Aorta (tissue), 5 donors: ENCODE data around the gene LIMCH1. TPM values are rescaled to one million over a fixed set of nuclear protein-coding genes. Genes with fewer than 3 reads are reported as not detected.

Experiments used
- ATAC-seq: fragments of 200-7000 bp; cut with Tn5 transposase; one replicate; pipeline ENCODE4 v1.9.1; 2022; ENCODE audit warnings: moderate library complexity; ENCODE audit not compliant: low FRiP score
- DNase-seq, 2 donors: peaks; one replicate each; pipeline ENCODE4 v3.0.0-alpha.2; 2020
- H3K27ac ChIP-seq, 2 donors: one replicate each; pipeline ENCODE4 v1.5.1; 2013; ENCODE audit warnings: low read length in 2 of 2, mild to moderate bottlenecking in 2 of 2, moderate library complexity in 2 of 2, control low read depth in 1 of 2, inconsistent platforms in 1 of 2, low read depth in 1 of 2
- H3K27me3 ChIP-seq, 2 donors: one replicate each; pipeline ENCODE4 v1.6.1; 2013; ENCODE audit warnings: control low read depth in 1 of 2, low read length in 1 of 2, mild to moderate bottlenecking in 1 of 2, moderate library complexity in 1 of 2; ENCODE audit not compliant: insufficient read depth in 2 of 2, control insufficient read depth in 1 of 2
- H3K36me3 ChIP-seq, 2 donors: one replicate each; pipeline ENCODE4 v1.6.1; 2013; ENCODE audit warnings: control low read depth in 1 of 2, low read length in 1 of 2, mild to moderate bottlenecking in 1 of 2; ENCODE audit not compliant: insufficient read depth in 2 of 2, control insufficient read depth in 1 of 2
- H3K4me1 ChIP-seq, 2 donors: one replicate each; pipeline ENCODE4 v1.6.1; 2013; ENCODE audit warnings: low read length in 2 of 2, control low read depth in 1 of 2, mild to moderate bottlenecking in 1 of 2, moderate library complexity in 1 of 2; ENCODE audit not compliant: insufficient read depth in 2 of 2, control insufficient read depth in 1 of 2
- H3K4me3 ChIP-seq, 2 donors: one replicate each; pipeline ENCODE4 v1.5.1; 2013; ENCODE audit warnings: low read length in 2 of 2, control low read depth in 1 of 2, mild to moderate bottlenecking in 1 of 2
- H3K9me3 ChIP-seq: one replicate; pipeline ENCODE4 v1.6.1; 2013; ENCODE audit warnings: mild to moderate bottlenecking, low read length; ENCODE audit not compliant: control insufficient read depth
- WGBS, 2 donors: extraction: QIAGEN DNeasy Blood & Tissue Kit; methylation state at CpG; one replicate each; pipeline ENCODE4 v1.1.7; 2013; 5-methylcytosine and 5-hydroxymethylcytosine counted together
- intact Hi-C, 2 donors: fragments of 100-400 bp; cut with DNase I; formaldehyde crosslinking; loops; one replicate each; pipeline versions ENCODE4 v1.14.2 to v1.15.0; 2022
- polyA plus RNA-seq, 2 donors: library from polyadenylated mRNA; stranded (reverse); fragments of 200-250 nt; gene quantifications; one replicate each; pipeline ENCODE4 v1.2.3, GENCODE V29; 2013
- total RNA-seq, 2 donors: library from RNA; stranded (reverse); fragmentation: NEBNext Ultra II Directional; extraction: Animal tissue kit (Norgen Biotek cat#: 25700); gene quantifications; one replicate each; pipeline ENCODE4 v1.2.1, GENCODE V29; 2021
- donor health status: healthy with polysubstance abuse.
- donor health status: Bipolar disorder and iron deficiency.
- donor health status: DM: no; HTN: no; CAD: no.
- donor health status: DM: no; HTN: no; CAD: no.
- donor health status: DM: yes; HTN: yes; CAD: no.

The LIMCH1 gene
- total and polyA plus RNA-seq, 4 donors: 31.7 to 191 (median 109) TPM

DNA sequence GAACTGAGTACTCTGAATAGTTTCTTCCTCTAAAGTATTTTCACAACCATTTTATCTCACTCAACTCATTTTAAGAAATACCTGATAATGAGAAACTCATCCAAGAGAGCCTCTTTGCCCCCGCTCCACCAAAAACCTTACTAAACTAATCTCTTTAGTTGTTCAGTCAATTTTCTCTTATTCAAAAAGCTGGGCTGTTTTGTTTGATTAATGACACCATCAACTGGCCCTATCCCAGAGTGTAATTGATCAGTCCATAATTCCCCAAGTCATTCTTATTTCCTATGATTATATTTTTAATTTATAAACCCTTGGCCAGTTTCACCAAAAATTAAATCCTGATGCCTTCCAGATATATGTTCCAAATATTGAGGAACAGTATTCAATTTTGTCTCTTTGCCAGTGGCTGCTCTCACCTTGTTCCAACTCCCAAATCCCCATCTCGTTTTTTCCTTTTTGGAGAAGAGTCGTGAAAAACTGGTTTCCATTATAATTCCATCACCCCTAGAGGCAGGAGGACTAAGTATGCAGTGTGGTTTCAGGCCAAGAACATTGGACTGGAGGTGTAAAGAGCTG lies 10.4 kb downstream of the LIMCH1 start:
- no peak overlapping the region for H3K4me3 ChIP-seq
- intact Hi-C loops: no loop called here
- no peaks in the 10 kb centered on the region for H3K36me3 ChIP-seq
- H3K27ac ChIP-seq: no peak overlapping the region
- peaks cover 10 to 19% of the 10 kb centered on the region in 2 donors for H3K4me1 ChIP-seq
- DNase-seq: no peak
- no peaks in the 10 kb centered on the region for H3K9me3 ChIP-seq
- WGBS, 2 donors: 75 to 88% methylated on average over 3 of the region's 3 CpGs
- H3K27me3 ChIP-seq: no peaks in the 10 kb centered on the region
- ATAC-seq: no peak

DNA sequence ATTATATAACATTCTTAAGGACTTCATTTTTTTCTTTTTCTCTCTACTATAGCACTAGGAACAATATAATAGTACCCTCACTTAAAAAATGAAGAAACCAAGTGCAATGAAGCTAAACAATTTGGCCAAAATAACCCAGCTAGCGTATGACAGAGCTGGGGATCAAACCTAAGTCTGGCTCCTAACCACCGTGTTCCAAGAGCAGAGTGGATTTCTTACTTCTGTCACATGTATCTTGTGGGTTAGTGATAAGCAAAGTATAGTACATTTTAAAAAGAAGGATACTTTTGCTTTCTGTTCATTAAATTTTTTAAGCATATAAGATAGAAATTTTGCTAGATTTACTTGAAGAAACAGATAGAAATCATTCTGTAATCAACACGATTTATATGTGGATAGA lies 11.5 kb downstream of the LIMCH1 start:
- no peaks in the 10 kb centered on the region for H3K27me3 ChIP-seq
- H3K36me3 ChIP-seq: no peaks in the 10 kb centered on the region
- no peaks in the 10 kb centered on the region for H3K9me3 ChIP-seq
- no peak for DNase-seq
- H3K4me1 ChIP-seq: peaks cover 6 to 13% of the 10 kb centered on the region in 2 donors
- H3K27ac ChIP-seq: no peak overlapping the region
- intact Hi-C loops: no loop called here
- ATAC-seq: no peak
- 74 to 82% methylated on average over 3 of the region's 3 CpGs for WGBS, 2 donors
- H3K4me3 ChIP-seq: no peak overlapping the region

DNA sequence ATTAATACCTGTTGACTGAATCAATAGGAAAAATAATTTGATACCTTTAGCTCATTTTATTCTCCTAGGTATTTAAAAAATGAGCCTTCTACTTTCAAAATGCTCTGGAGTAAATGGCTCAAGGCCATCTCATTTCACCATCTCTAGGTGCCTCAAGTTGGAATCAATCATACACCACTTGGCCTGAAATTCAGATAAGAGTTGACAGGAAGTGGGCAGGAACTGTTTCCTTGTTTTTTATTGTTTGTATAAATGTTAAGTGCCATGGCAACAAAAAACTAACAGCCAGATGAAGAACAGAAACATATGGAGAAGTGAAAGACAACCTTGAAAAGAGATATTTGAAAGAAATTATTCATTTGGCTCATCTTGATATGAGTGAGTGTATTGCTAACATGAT lies 12.4 kb downstream of the LIMCH1 start:
- Histone ChIP-seq H3K27ac (no peak overlapping the region), H3K4me1 (peaks cover 3 to 11% of the 10 kb centered on the region in 2 donors), H3K27me3 (no peaks in the 10 kb centered on the region), H3K9me3 (no peaks in the 10 kb centered on the region), H3K4me3 (no peak overlapping the region), H3K36me3 (no peaks in the 10 kb centered on the region)
- intact Hi-C loops: no loop called here
- ATAC-seq: no peak
- no peak for DNase-seq

DNA sequence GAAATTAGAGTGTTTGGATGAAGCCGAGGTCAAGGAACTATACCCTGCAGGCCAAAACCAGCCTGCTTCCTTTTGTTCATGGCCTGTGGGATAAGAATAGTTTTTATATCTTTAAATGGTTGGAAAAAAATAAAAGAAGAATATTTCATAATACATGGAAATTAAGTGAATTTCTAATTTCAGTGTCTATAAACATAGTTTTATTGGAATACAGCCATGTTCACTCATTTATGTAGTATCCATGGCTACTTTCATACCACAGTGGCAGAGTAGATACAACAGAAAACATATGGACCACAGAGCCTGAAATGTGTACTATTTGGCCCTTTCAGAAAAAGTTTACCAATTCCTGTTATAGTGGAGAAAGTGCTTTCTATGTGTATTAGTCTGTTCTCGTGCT lies 13.6 kb downstream of the LIMCH1 start:
- H3K36me3 ChIP-seq: no peaks in the 10 kb centered on the region
- no peaks in the 10 kb centered on the region for H3K27me3 ChIP-seq
- no peak overlapping the region for H3K4me3 ChIP-seq
- H3K9me3 ChIP-seq: no peaks in the 10 kb centered on the region
- DNase-seq (no peak), ATAC-seq (no peak)
- 76 to 85% methylated on average over 2 of the region's 2 CpGs for WGBS, 2 donors
- peaks cover 3 to 11% of the 10 kb centered on the region in 2 donors for H3K4me1 ChIP-seq
- H3K27ac ChIP-seq: no peak overlapping the region
- intact Hi-C loops: no loop called here

DNA sequence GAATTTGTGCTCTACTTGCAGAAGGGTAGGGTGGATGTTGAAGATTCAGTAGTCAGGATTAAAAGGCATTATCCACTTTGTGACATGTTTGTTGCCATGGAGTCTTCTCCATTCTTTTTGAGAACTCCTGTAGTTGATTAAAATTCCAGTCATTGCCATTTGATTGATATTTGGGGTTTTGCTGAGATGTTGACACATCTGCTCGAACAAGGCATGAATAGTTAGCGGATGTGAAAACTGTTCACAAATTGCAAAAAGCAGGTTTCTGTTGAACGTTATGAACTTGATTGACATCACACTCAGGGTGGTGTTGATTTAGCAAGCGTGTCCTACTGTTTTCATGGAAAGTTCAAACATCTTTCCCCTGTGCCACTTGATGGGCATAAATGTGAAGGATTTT lies 16.9 kb downstream of the LIMCH1 start:
- intact Hi-C loops: no loop called here
- H3K36me3 ChIP-seq: no peaks in the 10 kb centered on the region
- no peak overlapping the region for H3K4me3 ChIP-seq
- H3K27me3 ChIP-seq: no peaks in the 10 kb centered on the region
- peaks cover 5 to 17% of the 10 kb centered on the region in 2 donors for H3K4me1 ChIP-seq
- DNase-seq (no peak), ATAC-seq (no peak)
- no peaks in the 10 kb centered on the region for H3K9me3 ChIP-seq
- 85 to 86% methylated on average over 4 of the region's 4 CpGs for WGBS, 2 donors
- H3K27ac ChIP-seq: no peak overlapping the region

DNA sequence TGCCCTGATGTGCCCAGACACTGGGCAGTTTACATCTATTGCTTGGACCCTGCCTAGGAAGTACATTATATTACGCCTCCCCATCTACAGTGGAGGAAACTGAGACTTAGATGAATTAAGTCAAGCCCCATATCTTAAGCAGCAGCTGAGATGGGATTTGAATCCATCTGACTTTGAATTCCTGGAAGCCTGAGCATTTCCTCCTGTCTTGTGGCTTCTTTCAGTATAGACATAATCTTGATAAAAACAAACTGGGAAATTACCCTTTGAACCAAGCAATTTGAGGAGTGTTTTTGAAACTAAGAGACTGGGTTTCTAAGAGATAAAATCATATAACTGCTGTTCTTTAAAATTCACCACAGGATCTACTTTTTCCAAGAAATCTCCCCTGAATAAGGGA lies 18.6 kb downstream of the LIMCH1 start:
- no peaks in the 10 kb centered on the region for H3K27me3 ChIP-seq
- ATAC-seq (no peak), DNase-seq (no peak)
- no peak overlapping the region for H3K4me3 ChIP-seq
- no peaks in the 10 kb centered on the region for H3K9me3 ChIP-seq
- no peaks in the 10 kb centered on the region for H3K36me3 ChIP-seq
- 96% methylated on average over 1 of the region's 1 CpG for WGBS, 2 donors
- intact Hi-C loops: no loop called here
- H3K4me1 ChIP-seq: peaks cover 8 to 18% of the 10 kb centered on the region in 2 donors
- no peak overlapping the region for H3K27ac ChIP-seq

DNA sequence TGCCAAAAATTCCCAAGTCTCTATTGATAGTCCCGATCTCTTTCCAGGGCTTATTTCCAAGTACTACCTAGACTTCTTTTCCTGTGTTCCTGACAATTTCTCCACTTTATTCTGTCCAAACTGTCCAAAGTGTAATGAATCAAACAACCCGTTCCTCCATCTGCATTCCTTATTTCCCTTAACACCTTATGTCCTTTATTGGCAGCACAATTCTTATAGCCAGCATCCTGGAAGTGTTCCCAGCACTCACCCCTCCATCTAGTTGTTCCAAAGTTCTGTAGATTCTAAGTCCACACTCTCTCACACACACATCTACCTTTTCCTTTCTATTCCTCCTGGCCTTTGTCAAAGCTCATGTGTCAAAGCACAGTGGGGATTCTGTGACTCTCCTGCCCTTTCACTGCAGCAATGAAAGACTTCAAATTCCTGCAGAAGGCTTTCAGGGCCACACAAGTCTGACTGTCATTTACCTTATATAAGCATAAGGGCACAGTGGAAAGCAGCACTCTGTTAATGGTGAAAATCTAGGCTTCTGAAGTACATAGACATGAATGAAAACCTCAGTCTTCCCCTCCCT lies 22.1 kb downstream of the LIMCH1 start:
- no peaks in the 10 kb centered on the region for H3K36me3 ChIP-seq
- 8 to 18% methylated on average over 2 of the region's 2 CpGs for WGBS, 2 donors
- no peak overlapping the region for H3K27ac ChIP-seq
- H3K27me3 ChIP-seq: no peaks in the 10 kb centered on the region
- DNase-seq (no peak), ATAC-seq (no peak)
- no peaks in the 10 kb centered on the region for H3K9me3 ChIP-seq
- intact Hi-C loops: no loop called here
- peaks cover 5 to 13% of the 10 kb centered on the region in 2 donors for H3K4me1 ChIP-seq
- H3K4me3 ChIP-seq: no peak overlapping the region

DNA sequence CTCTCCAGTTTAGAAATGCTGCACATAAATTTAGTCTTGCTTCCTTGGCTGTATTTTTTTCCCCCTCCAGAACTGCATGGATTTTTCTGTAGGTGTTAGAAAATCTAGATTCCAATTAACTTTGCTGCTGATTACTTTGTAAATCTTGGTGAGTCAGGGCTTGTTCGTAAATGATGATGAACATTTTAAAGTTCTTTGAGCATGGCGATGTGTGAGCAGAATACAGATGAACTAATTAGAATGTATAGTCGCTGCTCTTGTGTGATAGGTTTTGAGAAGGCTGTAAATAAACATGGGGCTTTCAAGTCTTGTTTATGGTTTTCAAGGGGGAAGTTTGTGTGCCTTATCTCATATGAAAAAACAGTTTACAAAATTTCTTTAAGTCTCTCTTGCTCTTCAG lies 23.3 kb downstream of the LIMCH1 start:
- no peaks in the 10 kb centered on the region for H3K9me3 ChIP-seq
- no peaks in the 10 kb centered on the region for H3K36me3 ChIP-seq
- H3K27ac ChIP-seq: no peak overlapping the region
- no peaks in the 10 kb centered on the region for H3K27me3 ChIP-seq
- whole genome bisulfite sequencing, 2 donors: 67 to 79% methylated on average over 3 of the region's 3 CpGs
- DNase-seq (no peak), ATAC-seq (no peak)
- intact Hi-C loops: no loop called here
- H3K4me1 ChIP-seq: peaks cover 5 to 13% of the 10 kb centered on the region in 2 donors
- no peak overlapping the region for H3K4me3 ChIP-seq

DNA sequence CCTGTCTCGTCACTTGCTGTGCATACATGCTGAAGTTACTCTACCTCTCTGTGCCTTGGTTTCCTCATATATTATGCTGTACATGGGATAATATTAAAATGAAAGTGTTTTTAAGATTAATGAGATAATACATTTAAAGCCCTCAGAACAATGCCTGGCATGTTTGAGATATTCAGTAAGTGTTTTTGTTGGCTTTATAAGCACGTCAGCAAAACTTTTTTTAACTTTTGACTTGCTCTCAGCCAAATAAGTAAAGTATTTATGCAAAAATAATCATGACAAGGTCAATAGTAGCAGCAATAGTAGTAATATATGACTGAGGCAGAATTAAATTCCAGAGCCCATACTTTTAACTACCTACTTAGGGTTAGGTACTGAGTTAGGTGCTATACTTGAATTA lies 29.2 kb downstream of the LIMCH1 start:
- DNase-seq: no peak
- H3K27me3 ChIP-seq: no peaks in the 10 kb centered on the region
- no peak for ATAC-seq
- H3K36me3 ChIP-seq: no peaks in the 10 kb centered on the region
- peak overlapping the region in 1 of 2 donors; percentile 64 for H3K27ac ChIP-seq
- intact Hi-C loops: no loop called here
- H3K4me1 ChIP-seq: peaks cover 6 to 10% of the 10 kb centered on the region in 2 donors
- no peak overlapping the region for H3K4me3 ChIP-seq
- 27 to 29% methylated on average over 2 of the region's 2 CpGs for WGBS, 2 donors
- H3K9me3 ChIP-seq: no peaks in the 10 kb centered on the region
